ENCODE data around the gene LRRC32. TPM values are rescaled to one million over a fixed set of nuclear protein-coding genes. Genes with fewer than 3 reads are reported as not detected.

The LRRC32 gene
- total and polyA plus RNA-seq, 2 of the 4 experiments (the other 2 are of a cell fraction) = 5.2 to 13.7 TPM

DNA sequence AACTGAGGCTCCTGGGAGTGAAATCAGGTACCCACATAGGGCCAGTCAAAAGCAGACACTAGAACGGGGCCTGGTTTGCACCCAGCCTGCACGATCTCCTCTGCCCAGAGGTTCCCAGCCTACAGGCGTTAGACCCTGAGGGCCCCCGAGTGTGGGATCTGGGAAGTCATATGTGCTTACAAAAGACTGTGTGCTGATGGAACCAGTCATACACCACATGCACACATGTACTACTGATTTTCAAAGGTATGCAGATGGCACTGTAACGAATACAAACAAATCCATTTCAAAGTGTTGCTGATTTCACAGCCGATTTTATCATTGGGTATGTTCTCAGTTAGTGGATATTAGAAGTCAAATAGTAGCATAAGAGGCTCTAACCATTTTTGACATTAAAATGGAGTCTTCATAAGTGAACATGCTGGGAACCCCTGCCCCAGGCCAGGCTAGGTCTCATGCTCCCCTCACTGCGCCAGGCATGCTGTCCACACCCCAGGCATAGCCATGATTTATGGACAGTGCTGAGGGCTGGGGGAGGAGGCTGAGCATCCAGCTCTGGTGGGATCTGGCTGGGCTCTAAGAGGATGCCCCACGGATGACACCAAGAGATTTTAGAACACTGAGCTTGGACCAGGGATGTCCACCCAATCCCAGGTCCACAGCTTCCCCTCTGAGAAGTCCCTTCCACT, 38.6 kb upstream of the LRRC32 start:
- H3K9ac ChIP-seq (ENCODE audit: low read depth, low read length) = no peak overlapping the region
- no peaks in the 10 kb centered on the region; the same call in 1 of the 2 replicates for H3K9me1 ChIP-seq (ENCODE audit: insufficient read depth, low read length)
- H3K23ac ChIP-seq (ENCODE audit: low read depth, low read length) = no peak overlapping the region
- no peaks in the 10 kb centered on the region for H3K79me1 ChIP-seq (ENCODE audit: low read depth in 1 of 2, low read length in 2 of 2)
- H2BK120ac ChIP-seq (ENCODE audit: low read depth, low read length) = no peak overlapping the region
- no CpG with 5 or more reads among the region's 8 CpGs for WGBS, 2 experiments (ENCODE audit: extremely low coverage in 2 of 2, insufficient read length in 1 of 2)
- TF ChIP-seq, protein P1, sequence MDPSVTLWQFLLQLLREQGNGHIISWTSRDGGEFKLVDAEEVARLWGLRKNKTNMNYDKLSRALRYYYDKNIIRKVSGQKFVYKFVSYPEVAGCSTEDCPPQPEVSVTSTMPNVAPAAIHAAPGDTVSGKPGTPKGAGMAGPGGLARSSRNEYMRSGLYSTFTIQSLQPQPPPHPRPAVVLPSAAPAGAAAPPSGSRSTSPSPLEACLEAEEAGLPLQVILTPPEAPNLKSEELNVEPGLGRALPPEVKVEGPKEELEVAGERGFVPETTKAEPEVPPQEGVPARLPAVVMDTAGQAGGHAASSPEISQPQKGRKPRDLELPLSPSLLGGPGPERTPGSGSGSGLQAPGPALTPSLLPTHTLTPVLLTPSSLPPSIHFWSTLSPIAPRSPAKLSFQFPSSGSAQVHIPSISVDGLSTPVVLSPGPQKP (IDR thresholded peaks at IDR 0.05; ENCODE audit: borderline replicate concordance, low read depth, low read length) = no peak
- TF ChIP-seq, protein P2, sequence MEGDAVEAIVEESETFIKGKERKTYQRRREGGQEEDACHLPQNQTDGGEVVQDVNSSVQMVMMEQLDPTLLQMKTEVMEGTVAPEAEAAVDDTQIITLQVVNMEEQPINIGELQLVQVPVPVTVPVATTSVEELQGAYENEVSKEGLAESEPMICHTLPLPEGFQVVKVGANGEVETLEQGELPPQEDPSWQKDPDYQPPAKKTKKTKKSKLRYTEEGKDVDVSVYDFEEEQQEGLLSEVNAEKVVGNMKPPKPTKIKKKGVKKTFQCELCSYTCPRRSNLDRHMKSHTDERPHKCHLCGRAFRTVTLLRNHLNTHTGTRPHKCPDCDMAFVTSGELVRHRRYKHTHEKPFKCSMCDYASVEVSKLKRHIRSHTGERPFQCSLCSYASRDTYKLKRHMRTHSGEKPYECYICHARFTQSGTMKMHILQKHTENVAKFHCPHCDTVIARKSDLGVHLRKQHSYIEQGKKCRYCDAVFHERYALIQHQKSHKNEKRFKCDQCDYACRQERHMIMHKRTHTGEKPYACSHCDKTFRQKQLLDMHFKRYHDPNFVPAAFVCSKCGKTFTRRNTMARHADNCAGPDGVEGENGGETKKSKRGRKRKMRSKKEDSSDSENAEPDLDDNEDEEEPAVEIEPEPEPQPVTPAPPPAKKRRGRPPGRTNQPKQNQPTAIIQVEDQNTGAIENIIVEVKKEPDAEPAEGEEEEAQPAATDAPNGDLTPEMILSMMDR (conservative IDR thresholded peaks at IDR 0.05; ENCODE audit: low read depth, low read length) = no peak
- TF ChIP-seq, protein P3, sequence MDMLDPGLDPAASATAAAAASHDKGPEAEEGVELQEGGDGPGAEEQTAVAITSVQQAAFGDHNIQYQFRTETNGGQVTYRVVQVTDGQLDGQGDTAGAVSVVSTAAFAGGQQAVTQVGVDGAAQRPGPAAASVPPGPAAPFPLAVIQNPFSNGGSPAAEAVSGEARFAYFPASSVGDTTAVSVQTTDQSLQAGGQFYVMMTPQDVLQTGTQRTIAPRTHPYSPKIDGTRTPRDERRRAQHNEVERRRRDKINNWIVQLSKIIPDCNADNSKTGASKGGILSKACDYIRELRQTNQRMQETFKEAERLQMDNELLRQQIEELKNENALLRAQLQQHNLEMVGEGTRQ (IDR thresholded peaks at IDR 0.05; ENCODE audit: low read depth, low read length) = no peak
- TF ChIP-seq RAD21 (IDR thresholded peaks at IDR 0.05; ENCODE audit: low read length) (no peak), RCOR1 (IDR thresholded peaks at IDR 0.05; ENCODE audit: insufficient replicate concordance, low read length) (no peak), MAFK (IDR thresholded peaks at IDR 0.05; ENCODE audit: low read depth, low read length) (no peak), CEBPB (IDR thresholded peaks at IDR 0.05; ENCODE audit: low read depth, low read length) (no peak), NFE2L2 (IDR thresholded peaks at IDR 0.05; ENCODE audit: low read depth, low read length) (no peak)
- H3K27ac ChIP-seq (ENCODE audit: insufficient read depth, low read length) = no peak overlapping the region
- H3K36me3 ChIP-seq (ENCODE audit: control insufficient read depth, insufficient read depth, low read length) = no peaks in the 10 kb centered on the region
- H3K27me3 ChIP-seq (ENCODE audit: control insufficient read depth, insufficient read depth, low read length) = peaks cover 30% of the 10 kb centered on the region
- no peaks in the 10 kb centered on the region for H3K4me1 ChIP-seq (ENCODE audit: control insufficient read depth, insufficient read depth, low read length)
- DNase-seq = no peak
- H2BK20ac ChIP-seq (ENCODE audit: low read depth, low read length) = no peak overlapping the region
- H4K20me1 ChIP-seq (ENCODE audit: insufficient read depth, low read length) = no peaks in the 10 kb centered on the region
- CTCF ChIA-PET = no interaction called here
- dilution Hi-C loops (cut with HindIII; ENCODE audit: low sequenced_read_pairs, unreplicated experiment) = no loop called here
- H3K4me2 ChIP-seq (ENCODE audit: low read depth, low read length) = no peak overlapping the region
- H2AK5ac ChIP-seq (ENCODE audit: low read depth, low read length) = no peak overlapping the region
- in situ Hi-C loops (cut with MboI; ENCODE audit: low sequenced_read_pairs) = no loop called here
- no peak overlapping the region for H3K4me3 ChIP-seq (ENCODE audit: insufficient read depth, low read depth, low read length)
- no peaks in the 10 kb centered on the region; the same call in 1 of the 2 replicates for H3K9me3 ChIP-seq (ENCODE audit: control insufficient read depth, insufficient read depth, low read length)
- no peak overlapping the region for H2AFZ ChIP-seq (replicated peaks; ENCODE audit: low read length, poor library complexity)
- no peak overlapping the region for H2AK9ac ChIP-seq (replicated peaks; ENCODE audit: low read depth, low read length, poor library complexity)
- no peak overlapping the region for H3K18ac ChIP-seq (ENCODE audit: low read depth, low read length)
- POLR2A ChIA-PET (ENCODE audit: unreplicated experiment) = no interaction called here
- H4K8ac ChIP-seq (ENCODE audit: low read depth in 2 of 2, low read length in 2 of 2) = no peak overlapping the region
- no peak overlapping the region for H2BK5ac ChIP-seq (ENCODE audit: low read depth, low read length, poor library complexity, severe bottlenecking)
- H3K56ac ChIP-seq (ENCODE audit: extremely low read depth, insufficient read depth, low read length) = no peak overlapping the region
- no peak for ATAC-seq (ENCODE audit: low read depth)
- H4K91ac ChIP-seq (ENCODE audit: insufficient read depth, low read depth, low read length) = no peak overlapping the region
- no peak overlapping the region for H3K4ac ChIP-seq (ENCODE audit: low read depth, low read length)
- BruUV-seq (replicated peaks) = no TSS peak
- no peak overlapping the region for H4K5ac ChIP-seq (ENCODE audit: low read depth, low read length)
- no peak overlapping the region for H3K14ac ChIP-seq (replicated peaks; ENCODE audit: low read depth, low read length)
- intact Hi-C loops (cut with micrococcal nuclease) = no loop called here
- H2BK15ac ChIP-seq (ENCODE audit: low read depth, low read length) = no peak overlapping the region

All from IMR-90 (cell line).